Trophoblast cell (in vitro differentiated cells and primary cell): ENCODE results near the gene TALDO1.
"Not testable (repeated sequence)": the region's sequence is repeated elsewhere in the genome, so short reads cannot be mapped to it uniquely, and the experiment has no call there.

Experiments
- DNase-seq, 2 donors: peaks; one replicate each; pipeline ENCODE4 v3.0.0-alpha.2; 2016
- H2AFZ ChIP-seq: 2 replicates; pipeline ENCODE4 v1.6.1; 2013; ENCODE audit warnings: low read length, moderate library complexity, mild to moderate bottlenecking; ENCODE audit not compliant: insufficient read depth, poor library complexity
- H2AK5ac ChIP-seq: 2 replicates; pipeline ENCODE4 v1.6.1; 2013; ENCODE audit warnings: mild to moderate bottlenecking, low read length
- H2BK120ac ChIP-seq: 2 replicates; pipeline ENCODE4 v1.6.1; 2013; ENCODE audit warnings: low read length, mild to moderate bottlenecking, moderate library complexity; ENCODE audit not compliant: insufficient read depth, poor library complexity
- H2BK12ac ChIP-seq: 2 replicates; pipeline ENCODE4 v1.6.1; 2013; ENCODE audit warnings: mild to moderate bottlenecking, low read length, moderate library complexity
- H2BK5ac ChIP-seq: 2 replicates; pipeline ENCODE4 v1.6.1; 2013; ENCODE audit warnings: low read length, low read depth, moderate library complexity, mild to moderate bottlenecking; ENCODE audit not compliant: poor library complexity
- H3K14ac ChIP-seq: 2 replicates; pipeline ENCODE4 v1.6.1; 2013; ENCODE audit warnings: mild to moderate bottlenecking, low read length
- H3K18ac ChIP-seq: 2 replicates; pipeline ENCODE4 v1.6.1; 2013; ENCODE audit warnings: mild to moderate bottlenecking, low read length
- H3K23ac ChIP-seq: 2 replicates; pipeline ENCODE4 v1.6.1; 2013; ENCODE audit warnings: low read length
- H3K27ac ChIP-seq: 2 replicates; pipeline ENCODE4 v1.5.1; 2013; ENCODE audit warnings: low read depth, mild to moderate bottlenecking, inconsistent platforms, low read length, moderate library complexity
- H3K27me3 ChIP-seq: 2 replicates; pipeline ENCODE4 v1.6.1; 2013; ENCODE audit warnings: inconsistent platforms, mild to moderate bottlenecking, low read length, moderate library complexity; ENCODE audit not compliant: insufficient read depth
- H3K36me3 ChIP-seq, 2 experiments: 1 replicate in 1 of 2; 2 replicates in 1 of 2; pipeline ENCODE4 v1.6.1; 2013; ENCODE audit warnings: low read length in 2 of 2, mild to moderate bottlenecking in 2 of 2, moderate library complexity in 1 of 2; ENCODE audit not compliant: insufficient read depth in 2 of 2, control insufficient read depth in 1 of 2
- H3K4ac ChIP-seq: 2 replicates; pipeline ENCODE4 v1.6.1; 2013; ENCODE audit warnings: low read depth, mild to moderate bottlenecking, low read length, moderate library complexity
- H3K4me1 ChIP-seq, 2 experiments: 1 replicate in 1 of 2; 2 replicates in 1 of 2; pipeline ENCODE4 v1.6.1; 2013; ENCODE audit warnings: low read length in 2 of 2, mild to moderate bottlenecking in 2 of 2, moderate library complexity in 1 of 2; ENCODE audit not compliant: insufficient read depth in 2 of 2, control insufficient read depth in 1 of 2
- H3K4me2 ChIP-seq: 2 replicates; pipeline ENCODE4 v1.6.1; 2013; ENCODE audit warnings: inconsistent platforms, mild to moderate bottlenecking, low read length, moderate library complexity
- H3K4me3 ChIP-seq: 2 replicates; pipeline ENCODE4 v1.5.1; 2013; ENCODE audit warnings: mild to moderate bottlenecking, low read depth, low read length, inconsistent platforms
- H3K79me1 ChIP-seq: one replicate; pipeline ENCODE4 v1.6.1; 2013; ENCODE audit warnings: low read length
- H3K79me2 ChIP-seq: 2 replicates; pipeline ENCODE4 v1.6.1; 2013; ENCODE audit warnings: low read length, mild to moderate bottlenecking; ENCODE audit not compliant: control insufficient read depth, insufficient read depth, poor library complexity
- H3K9ac ChIP-seq: 2 replicates; pipeline ENCODE4 v1.6.1; 2013; ENCODE audit warnings: mild to moderate bottlenecking, low read length
- H3K9me3 ChIP-seq: 2 replicates; pipeline ENCODE4 v1.6.1; 2013; ENCODE audit warnings: low read depth, mild to moderate bottlenecking, control low read depth, inconsistent platforms, low read length; ENCODE audit not compliant: insufficient read depth
- H4K12ac ChIP-seq: 2 replicates; pipeline ENCODE4 v1.6.1; 2013; ENCODE audit warnings: low read depth, mild to moderate bottlenecking, low read length, moderate library complexity
- H4K8ac ChIP-seq: 2 replicates; pipeline ENCODE4 v1.6.1; 2013; ENCODE audit warnings: low read depth, mild to moderate bottlenecking, low read length, moderate library complexity
- H4K91ac ChIP-seq: one replicate; pipeline ENCODE4 v1.6.1; 2013; ENCODE audit warnings: low read depth, mild to moderate bottlenecking, low read length, moderate library complexity
- WGBS: extraction: QIAGEN DNeasy Blood & Tissue Kit; methylation state at CpG from one replicate; pipeline ENCODE4 v1.1.7; 2013; ENCODE audit warnings: missing lambda C conversion rate; ENCODE audit not compliant: insufficient read length, insufficient coverage; ENCODE audit errors: extremely low coverage; 5-methylcytosine and 5-hydroxymethylcytosine counted together

Gene TALDO1

GRCh38 chr11:733072-733471 is 14.2 kb upstream of the TALDO1 start:
- Histone ChIP-seq H2BK12ac (no peak overlapping the region), H2AK5ac (no peak overlapping the region), H2AFZ (no peak overlapping the region), H3K4me1 (peaks cover 7 to 10% of the 10 kb centered on the region in 2 experiments), H2BK120ac (no peak overlapping the region), H3K4ac (no peak overlapping the region), H4K8ac (no peak overlapping the region), H4K12ac (no peak overlapping the region), H3K14ac (no peak overlapping the region), H3K9me3 (no peaks in the 10 kb centered on the region), H2BK5ac (no peak overlapping the region), H3K79me1 (peaks cover 7% of the 10 kb centered on the region), H3K79me2 (peaks cover 2% of the 10 kb centered on the region), H3K18ac (no peak overlapping the region), H3K36me3 (no peaks in the 10 kb centered on the region), H3K23ac (no peak overlapping the region), H3K9ac (no peak overlapping the region), H3K4me3 (no peak overlapping the region), H3K27me3 (no peaks in the 10 kb centered on the region), H3K27ac (no peak overlapping the region), H4K91ac (no peak overlapping the region), H3K4me2 (no peak overlapping the region)
- peak; percentile 72 to 84 for DNase-seq
- no CpG with 5 or more reads among the region's 20 CpGs for WGBS

GRCh38 chr11:734541-734940 is 12.7 kb upstream of the TALDO1 start:
- H3K4me3 ChIP-seq, H3K23ac ChIP-seq, DNase-seq, H3K14ac ChIP-seq, H2BK5ac ChIP-seq, H4K12ac ChIP-seq, H3K27me3 ChIP-seq, H3K27ac ChIP-seq, H4K8ac ChIP-seq, H3K4ac ChIP-seq, H3K4me2 ChIP-seq, H2BK12ac ChIP-seq, H3K36me3 ChIP-seq, H4K91ac ChIP-seq, H2BK120ac ChIP-seq, H2AFZ ChIP-seq, H3K79me2 ChIP-seq, H3K9me3 ChIP-seq, H2AK5ac ChIP-seq, H3K18ac ChIP-seq, H3K9ac ChIP-seq: not testable (repeated sequence)
- no CpG with 5 or more reads among the region's 26 CpGs for WGBS
- H3K79me1 ChIP-seq = peaks cover 13% of the 10 kb centered on the region
- peaks cover 12 to 15% of the 10 kb centered on the region in 2 experiments for H3K4me1 ChIP-seq

GRCh38 chr11:737366-737765 is 9.9 kb upstream of the TALDO1 start:
- Histone ChIP-seq H3K27ac (peak overlapping the region; percentile 62), H3K14ac (peak overlapping the region; percentile 21), H3K79me1 (peaks cover 14% of the 10 kb centered on the region), H3K23ac (no peak overlapping the region), H3K18ac (peak overlapping the region; percentile 20), H4K91ac (peak overlapping the region; percentile 74), H3K27me3 (no peaks in the 10 kb centered on the region), H3K79me2 (peaks cover 2% of the 10 kb centered on the region), H3K9me3 (no peaks in the 10 kb centered on the region), H4K8ac (peak overlapping the region; percentile 69), H2BK12ac (peak overlapping the region; percentile 92), H3K4me3 (no peak overlapping the region), H2BK120ac (peak overlapping the region; percentile 74), H2AK5ac (no peak overlapping the region), H3K9ac (no peak overlapping the region), H2BK5ac (peak overlapping the region; percentile 32), H3K4ac (no peak overlapping the region), H4K12ac (no peak overlapping the region), H3K4me2 (peak overlapping the region; percentile 30), H3K36me3 (no peaks in the 10 kb centered on the region), H3K4me1 (peaks cover 16 to 18% of the 10 kb centered on the region in 2 experiments), H2AFZ (peak overlapping the region; percentile 3)
- DNase-seq = peak in 1 of 2 donors; percentile 53
- WGBS = no CpG with 5 or more reads among the region's 11 CpGs

- not testable (repeated sequence) for H3K23ac ChIP-seq, H3K4ac ChIP-seq, H3K4me3 ChIP-seq, H3K9ac ChIP-seq, H3K9me3 ChIP-seq, H3K36me3 ChIP-seq, H4K12ac ChIP-seq, H3K27me3 ChIP-seq, H3K79me2 ChIP-seq, H4K8ac ChIP-seq, H3K14ac ChIP-seq
- H2BK5ac ChIP-seq = peak overlapping the region; percentile 32
- peak overlapping the region; percentile 3 for H2AFZ ChIP-seq
- WGBS = no CpG with 5 or more reads among the region's 10 CpGs
- H3K4me2 ChIP-seq = peak overlapping the region; percentile 30
- peaks cover 20 to 21% of the 10 kb centered on the region in 2 experiments for H3K4me1 ChIP-seq
- H2AK5ac ChIP-seq = peak overlapping the region; percentile 41
- peak overlapping the region; percentile 74 for H2BK120ac ChIP-seq
- H2BK12ac ChIP-seq = peak overlapping the region; percentile 92
- peak overlapping the region; percentile 72 for H3K27ac ChIP-seq
- H4K91ac ChIP-seq = peak overlapping the region; percentile 74
- DNase-seq = peak; percentile 79 to 82
- H3K79me1 ChIP-seq = peaks cover 18% of the 10 kb centered on the region
- H3K18ac ChIP-seq = peak overlapping the region; percentile 71
Observed at GRCh38 chr11:737899-738298, 9.4 kb upstream of the TALDO1 start.
